SK-N-SH treated with all-trans-retinoic acid at 6 μM for 48 hours (cell line): ENCODE data around the gene SIRT7.

Source experiments
- ATAC-seq: fragments of 200-7000 bp; cut with Tn5 transposase; 3 replicates; pipeline ENCODE4 v1.9.1; 2020; ENCODE audit warnings: mild to moderate bottlenecking, moderate library complexity
- ARNTL ChIP-seq: fragments of 450-650 bp; formaldehyde crosslinking; IDR thresholded peaks from 2 replicates; pipeline ENCODE4 v1.5.0; 2020; ENCODE audit warnings: low read depth, mild to moderate bottlenecking, moderate library complexity, borderline replicate concordance
- BACH2 ChIP-seq: fragments of 250-450 bp; sonication (Bioruptor Pico); IDR thresholded peaks from 2 replicates; pipeline ENCODE4 v1.9.0; 2021; ENCODE audit warnings: mild to moderate bottlenecking, borderline replicate concordance
- CSDC2 ChIP-seq: fragments of 250-450 bp; sonication (Bioruptor Pico); IDR thresholded peaks from 2 replicates; pipeline ENCODE4 v1.5.0; 2020; ENCODE audit warnings: mild to moderate bottlenecking, moderate library complexity
- ESRRG ChIP-seq: fragments of 250-450 bp; sonication (Bioruptor Pico); IDR thresholded peaks from 2 replicates; pipeline ENCODE4 v1.6.1; 2021; ENCODE audit warnings: mild to moderate bottlenecking
- GLIS3 ChIP-seq: fragments of 250-450 bp; sonication (Bioruptor Pico); IDR thresholded peaks from 2 replicates; pipeline ENCODE4 v1.5.0; 2020; ENCODE audit warnings: mild to moderate bottlenecking, moderate library complexity
- ISL1 ChIP-seq: fragments of 250-450 bp; sonication (Bioruptor Pico); IDR thresholded peaks from 2 replicates; pipeline ENCODE4 v2.1.2; 2022; ENCODE audit warnings: mild to moderate bottlenecking, moderate library complexity
- OSR1 ChIP-seq: fragments of 250-450 bp; sonication (Bioruptor Pico); IDR thresholded peaks from 2 replicates; pipeline ENCODE4 v1.8.0; 2022; ENCODE audit warnings: moderate library complexity, mild to moderate bottlenecking, inconsistent platforms
- PPARA ChIP-seq: fragments of 250-450 bp; sonication (Bioruptor Pico); IDR thresholded peaks from 2 replicates; pipeline ENCODE4 v1.5.0; 2020; ENCODE audit warnings: mild to moderate bottlenecking, borderline replicate concordance
- RARB ChIP-seq: fragments of 250-450 bp; sonication (Bioruptor Pico); IDR thresholded peaks from 2 replicates; pipeline ENCODE4 v1.8.0; 2021; ENCODE audit warnings: mild to moderate bottlenecking, moderate library complexity
- SNAI2 ChIP-seq: fragments of 250-450 bp; sonication (Bioruptor Pico); IDR thresholded peaks from 2 replicates; pipeline ENCODE4 v1.5.0; 2020; ENCODE audit warnings: mild to moderate bottlenecking, moderate library complexity
- TOX ChIP-seq: fragments of 250-450 bp; sonication (Bioruptor Pico); IDR thresholded peaks from 2 replicates; pipeline ENCODE4 v1.8.0; 2021; ENCODE audit warnings: mild to moderate bottlenecking, moderate library complexity, borderline replicate concordance
- ZC3H10 ChIP-seq: fragments of 250-450 bp; sonication (Bioruptor Pico); IDR thresholded peaks from 2 replicates; pipeline ENCODE4 v1.5.1; 2021; ENCODE audit warnings: mild to moderate bottlenecking, moderate library complexity
- ZFP3 ChIP-seq: fragments of 250-450 bp; sonication (Bioruptor Pico); IDR thresholded peaks from 2 replicates; pipeline ENCODE4 v1.5.0; 2020; ENCODE audit warnings: mild to moderate bottlenecking, moderate library complexity
- ZFP30 ChIP-seq: fragments of 450-650 bp; formaldehyde crosslinking; IDR thresholded peaks from 2 replicates; pipeline ENCODE4 v1.5.0; 2022; ENCODE audit warnings: mild to moderate bottlenecking, moderate library complexity
- ZNF70 ChIP-seq: fragments of 450-650 bp; formaldehyde crosslinking; IDR thresholded peaks from 2 replicates; pipeline ENCODE4 v1.5.0; 2020; ENCODE audit warnings: mild to moderate bottlenecking, moderate library complexity
- ZNF8 ChIP-seq: fragments of 450-650 bp; formaldehyde crosslinking; IDR thresholded peaks from 2 replicates; pipeline ENCODE4 v1.5.0; 2020; ENCODE audit warnings: mild to moderate bottlenecking, moderate library complexity
- TF ChIP-seq, protein P1 (sequence below): fragments of 250-450 bp; sonication (Bioruptor Pico); IDR thresholded peaks from 2 replicates; pipeline ENCODE4 v1.5.1; 2021; ENCODE audit warnings: mild to moderate bottlenecking, moderate library complexity
- TF ChIP-seq, protein P2 (sequence below): fragments of 250-450 bp; sonication (Bioruptor Pico); IDR thresholded peaks from 2 replicates; pipeline ENCODE4 v1.5.0; 2020; ENCODE audit warnings: mild to moderate bottlenecking, moderate library complexity
- TF ChIP-seq, protein P3 (sequence below): fragments of 250-450 bp; sonication (Bioruptor Pico); IDR thresholded peaks from 2 replicates; pipeline ENCODE4 v1.8.0; 2021; ENCODE audit warnings: low read depth, mild to moderate bottlenecking, moderate library complexity, borderline replicate concordance
- TF ChIP-seq, protein P4 (sequence below): fragments of 250-450 bp; sonication (Bioruptor Pico); IDR thresholded peaks from 2 replicates; pipeline ENCODE4 v1.5.1; 2020; ENCODE audit warnings: low read depth, mild to moderate bottlenecking, moderate library complexity
- TF ChIP-seq, protein P5 (sequence below): fragments of 250-450 bp; sonication (Bioruptor Pico); IDR thresholded peaks from 2 replicates; pipeline ENCODE4 v1.8.0; 2020; ENCODE audit warnings: mild to moderate bottlenecking, moderate library complexity, borderline replicate concordance

The SIRT7 gene

DNA sequence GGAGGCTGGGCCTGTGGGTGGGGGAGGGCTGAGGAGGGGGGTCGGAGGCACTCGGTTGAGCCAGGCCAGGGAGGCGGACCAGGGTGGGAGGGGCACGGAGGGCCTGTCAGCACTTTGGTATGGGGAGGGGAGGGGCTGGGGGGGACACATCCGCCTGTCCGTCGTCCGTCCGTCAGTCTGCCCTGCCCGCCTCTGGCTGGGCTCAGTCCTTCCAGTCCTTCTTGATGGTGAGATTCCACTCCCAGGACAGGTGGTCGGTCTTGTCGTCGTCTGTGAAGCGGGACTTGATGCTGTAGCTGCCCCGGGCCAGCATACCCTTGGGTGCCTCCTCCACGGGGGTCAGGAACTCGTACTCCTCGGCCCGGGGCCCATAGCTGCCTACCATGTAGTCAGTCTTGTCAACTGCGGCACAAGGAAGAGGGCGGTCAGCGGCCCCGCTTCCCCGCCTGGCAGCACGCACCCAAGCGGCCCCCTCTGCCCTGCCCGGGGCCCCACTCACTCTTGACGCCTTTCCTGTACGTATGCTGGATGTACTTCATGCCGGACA is 49.2 kb downstream of the SIRT7 start:
- peak; percentile 34 for ATAC-seq
- TF ChIP-seq SNAI2: 0 out of 2 replicates have a peak, but pooled peaks have one; percentile 50
- TF ChIP-seq, protein P1, sequence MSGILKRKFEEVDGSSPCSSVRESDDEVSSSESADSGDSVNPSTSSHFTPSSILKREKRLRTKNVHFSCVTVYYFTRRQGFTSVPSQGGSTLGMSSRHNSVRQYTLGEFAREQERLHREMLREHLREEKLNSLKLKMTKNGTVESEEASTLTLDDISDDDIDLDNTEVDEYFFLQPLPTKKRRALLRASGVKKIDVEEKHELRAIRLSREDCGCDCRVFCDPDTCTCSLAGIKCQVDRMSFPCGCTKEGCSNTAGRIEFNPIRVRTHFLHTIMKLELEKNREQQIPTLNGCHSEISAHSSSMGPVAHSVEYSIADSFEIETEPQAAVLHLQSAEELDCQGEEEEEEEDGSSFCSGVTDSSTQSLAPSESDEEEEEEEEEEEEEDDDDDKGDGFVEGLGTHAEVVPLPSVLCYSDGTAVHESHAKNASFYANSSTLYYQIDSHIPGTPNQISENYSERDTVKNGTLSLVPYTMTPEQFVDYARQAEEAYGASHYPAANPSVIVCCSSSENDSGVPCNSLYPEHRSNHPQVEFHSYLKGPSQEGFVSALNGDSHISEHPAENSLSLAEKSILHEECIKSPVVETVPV (CRISPR knock-in tag): no peak
- TF ChIP-seq, all 23 proteins: peak for 1

DNA sequence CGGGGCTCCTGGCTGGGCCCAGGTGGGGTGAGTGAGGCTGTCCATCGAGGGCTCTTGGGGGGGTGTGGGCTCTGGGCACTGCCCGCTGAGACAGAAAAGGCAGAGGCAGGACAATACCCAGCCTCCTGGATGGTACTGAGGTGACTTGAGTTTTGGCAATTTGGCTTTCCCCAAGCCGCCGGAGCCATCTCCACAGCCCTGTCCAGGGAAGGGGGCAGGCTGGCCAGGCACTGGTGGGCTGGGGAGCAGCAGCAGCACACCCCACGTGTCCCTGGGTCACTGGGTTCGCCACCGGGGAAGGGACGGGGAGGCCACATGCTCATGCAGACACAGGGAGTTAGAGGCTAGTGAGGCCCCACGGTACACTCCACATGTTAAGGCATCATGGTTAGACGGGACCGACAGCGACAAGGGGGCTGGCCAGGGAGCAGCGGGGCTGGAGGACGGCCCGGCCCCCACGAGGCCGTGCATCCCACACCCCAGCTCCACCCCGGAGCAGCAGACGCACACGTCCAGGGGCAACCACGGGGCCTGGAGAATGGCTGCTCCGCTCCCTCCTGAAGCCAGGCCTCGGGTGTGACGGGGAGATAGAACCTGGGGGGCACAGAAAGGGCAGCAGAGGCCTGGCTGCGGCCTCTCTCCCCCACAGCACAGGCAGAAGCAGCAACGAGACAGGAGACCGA is 49.8 kb downstream of the SIRT7 start:
- TF ChIP-seq ESRRG (CRISPR knock-in tag) (0 out of 2 replicates have a peak, but pooled peaks have one; percentile 20), CSDC2 (CRISPR knock-in tag) (no peak), GLIS3 (CRISPR knock-in tag) (peak; percentile 91), ZFP3 (CRISPR knock-in tag) (no peak), SNAI2 (0 out of 2 replicates have a peak, but pooled peaks have one; percentile 50), PPARA (no peak), ZC3H10 (CRISPR knock-in tag) (no peak)
- TF ChIP-seq, protein P2, sequence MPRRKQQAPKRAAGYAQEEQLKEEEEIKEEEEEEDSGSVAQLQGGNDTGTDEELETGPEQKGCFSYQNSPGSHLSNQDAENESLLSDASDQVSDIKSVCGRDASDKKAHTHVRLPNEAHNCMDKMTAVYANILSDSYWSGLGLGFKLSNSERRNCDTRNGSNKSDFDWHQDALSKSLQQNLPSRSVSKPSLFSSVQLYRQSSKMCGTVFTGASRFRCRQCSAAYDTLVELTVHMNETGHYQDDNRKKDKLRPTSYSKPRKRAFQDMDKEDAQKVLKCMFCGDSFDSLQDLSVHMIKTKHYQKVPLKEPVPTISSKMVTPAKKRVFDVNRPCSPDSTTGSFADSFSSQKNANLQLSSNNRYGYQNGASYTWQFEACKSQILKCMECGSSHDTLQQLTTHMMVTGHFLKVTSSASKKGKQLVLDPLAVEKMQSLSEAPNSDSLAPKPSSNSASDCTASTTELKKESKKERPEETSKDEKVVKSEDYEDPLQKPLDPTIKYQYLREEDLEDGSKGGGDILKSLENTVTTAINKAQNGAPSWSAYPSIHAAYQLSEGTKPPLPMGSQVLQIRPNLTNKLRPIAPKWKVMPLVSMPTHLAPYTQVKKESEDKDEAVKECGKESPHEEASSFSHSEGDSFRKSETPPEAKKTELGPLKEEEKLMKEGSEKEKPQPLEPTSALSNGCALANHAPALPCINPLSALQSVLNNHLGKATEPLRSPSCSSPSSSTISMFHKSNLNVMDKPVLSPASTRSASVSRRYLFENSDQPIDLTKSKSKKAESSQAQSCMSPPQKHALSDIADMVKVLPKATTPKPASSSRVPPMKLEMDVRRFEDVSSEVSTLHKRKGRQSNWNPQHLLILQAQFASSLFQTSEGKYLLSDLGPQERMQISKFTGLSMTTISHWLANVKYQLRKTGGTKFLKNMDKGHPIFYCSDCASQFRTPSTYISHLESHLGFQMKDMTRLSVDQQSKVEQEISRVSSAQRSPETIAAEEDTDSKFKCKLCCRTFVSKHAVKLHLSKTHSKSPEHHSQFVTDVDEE (CRISPR knock-in tag): no peak
- ATAC-seq: peak; percentile 0

DNA sequence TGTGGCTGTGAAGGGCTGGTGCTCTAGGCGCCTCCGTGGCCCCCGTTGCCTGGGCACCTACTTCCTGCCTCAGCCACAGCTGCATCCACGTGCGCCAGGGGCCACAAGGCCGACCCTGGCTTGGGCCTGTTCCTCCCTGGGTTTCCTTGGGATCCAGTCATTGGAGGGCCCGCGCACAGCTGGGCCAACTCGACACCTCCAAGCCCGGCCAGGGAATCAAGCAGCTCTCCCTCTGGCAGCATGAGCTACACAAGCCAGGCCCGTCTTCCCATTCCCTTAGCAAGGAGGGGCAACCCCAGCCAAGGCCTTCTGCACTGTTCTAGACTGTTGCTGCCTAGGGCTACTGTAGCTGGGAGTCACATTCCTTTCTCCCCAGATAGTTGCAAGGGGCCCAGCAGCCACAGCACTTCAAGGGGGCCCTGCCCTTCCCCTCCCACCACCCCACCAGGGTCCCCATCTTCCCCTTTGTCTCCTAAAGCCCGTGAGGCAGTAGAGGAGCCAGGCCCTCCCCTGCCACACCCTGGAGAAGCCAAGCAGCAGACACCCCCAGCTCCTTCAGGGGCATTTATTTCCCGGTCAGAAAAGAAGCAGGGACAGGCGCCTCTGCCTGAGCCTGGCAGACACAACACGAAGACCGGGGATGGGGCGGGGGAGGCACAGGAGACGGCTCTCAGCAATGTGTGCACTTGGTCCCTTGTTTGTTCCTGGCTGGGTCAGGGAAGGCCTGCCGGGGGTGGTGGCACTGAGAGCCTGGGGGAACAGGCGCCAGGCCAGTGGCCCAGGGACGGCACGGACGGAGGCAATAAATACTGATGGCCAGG is 50.6 kb downstream of the SIRT7 start:
- peak; percentile 22 for ATAC-seq
- TF ChIP-seq, protein P1 (CRISPR knock-in tag): peak; percentile 39; the same call in 1 of the 2 replicates
- TF ChIP-seq ZFP3 (CRISPR knock-in tag) (no peak; the same call in 1 of the 2 replicates), GLIS3 (CRISPR knock-in tag) (peak; percentile 30), BACH2 (CRISPR knock-in tag) (no peak), SNAI2 (peak; percentile 18; the same call in 1 of the 2 replicates), ZNF70 (no peak), ISL1 (CRISPR knock-in tag) (no peak), OSR1 (no peak), ARNTL (CRISPR knock-in tag) (peak; percentile 56; the same call in 1 of the 2 replicates), ZNF8 (CRISPR knock-in tag) (no peak; the same call in 1 of the 2 replicates), ZC3H10 (CRISPR knock-in tag) (peak; percentile 66), ESRRG (CRISPR knock-in tag) (peak; percentile 91), TOX (peak; percentile 62), CSDC2 (CRISPR knock-in tag) (no peak; the same call in 1 of the 2 replicates), RARB (CRISPR knock-in tag) (no peak; the same call in none of the 2 replicates), ZFP30 (CRISPR knock-in tag) (no peak)
- TF ChIP-seq, protein P3, sequence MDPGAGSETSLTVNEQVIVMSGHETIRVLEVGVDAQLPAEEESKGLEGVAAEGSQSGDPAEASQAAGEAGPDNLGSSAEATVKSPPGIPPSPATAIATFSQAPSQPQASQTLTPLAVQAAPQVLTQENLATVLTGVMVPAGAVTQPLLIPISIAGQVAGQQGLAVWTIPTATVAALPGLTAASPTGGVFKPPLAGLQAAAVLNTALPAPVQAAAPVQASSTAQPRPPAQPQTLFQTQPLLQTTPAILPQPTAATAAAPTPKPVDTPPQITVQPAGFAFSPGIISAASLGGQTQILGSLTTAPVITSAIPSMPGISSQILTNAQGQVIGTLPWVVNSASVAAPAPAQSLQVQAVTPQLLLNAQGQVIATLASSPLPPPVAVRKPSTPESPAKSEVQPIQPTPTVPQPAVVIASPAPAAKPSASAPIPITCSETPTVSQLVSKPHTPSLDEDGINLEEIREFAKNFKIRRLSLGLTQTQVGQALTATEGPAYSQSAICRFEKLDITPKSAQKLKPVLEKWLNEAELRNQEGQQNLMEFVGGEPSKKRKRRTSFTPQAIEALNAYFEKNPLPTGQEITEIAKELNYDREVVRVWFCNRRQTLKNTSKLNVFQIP (CRISPR knock-in tag): peak; percentile 65
- TF ChIP-seq, protein P4, sequence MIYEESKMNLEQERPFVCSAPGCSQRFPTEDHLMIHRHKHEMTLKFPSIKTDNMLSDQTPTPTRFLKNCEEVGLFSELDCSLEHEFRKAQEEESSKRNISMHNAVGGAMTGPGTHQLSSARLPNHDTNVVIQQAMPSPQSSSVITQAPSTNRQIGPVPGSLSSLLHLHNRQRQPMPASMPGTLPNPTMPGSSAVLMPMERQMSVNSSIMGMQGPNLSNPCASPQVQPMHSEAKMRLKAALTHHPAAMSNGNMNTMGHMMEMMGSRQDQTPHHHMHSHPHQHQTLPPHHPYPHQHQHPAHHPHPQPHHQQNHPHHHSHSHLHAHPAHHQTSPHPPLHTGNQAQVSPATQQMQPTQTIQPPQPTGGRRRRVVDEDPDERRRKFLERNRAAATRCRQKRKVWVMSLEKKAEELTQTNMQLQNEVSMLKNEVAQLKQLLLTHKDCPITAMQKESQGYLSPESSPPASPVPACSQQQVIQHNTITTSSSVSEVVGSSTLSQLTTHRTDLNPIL: no peak; the same call in 1 of the 2 replicates
- TF ChIP-seq, protein P5, sequence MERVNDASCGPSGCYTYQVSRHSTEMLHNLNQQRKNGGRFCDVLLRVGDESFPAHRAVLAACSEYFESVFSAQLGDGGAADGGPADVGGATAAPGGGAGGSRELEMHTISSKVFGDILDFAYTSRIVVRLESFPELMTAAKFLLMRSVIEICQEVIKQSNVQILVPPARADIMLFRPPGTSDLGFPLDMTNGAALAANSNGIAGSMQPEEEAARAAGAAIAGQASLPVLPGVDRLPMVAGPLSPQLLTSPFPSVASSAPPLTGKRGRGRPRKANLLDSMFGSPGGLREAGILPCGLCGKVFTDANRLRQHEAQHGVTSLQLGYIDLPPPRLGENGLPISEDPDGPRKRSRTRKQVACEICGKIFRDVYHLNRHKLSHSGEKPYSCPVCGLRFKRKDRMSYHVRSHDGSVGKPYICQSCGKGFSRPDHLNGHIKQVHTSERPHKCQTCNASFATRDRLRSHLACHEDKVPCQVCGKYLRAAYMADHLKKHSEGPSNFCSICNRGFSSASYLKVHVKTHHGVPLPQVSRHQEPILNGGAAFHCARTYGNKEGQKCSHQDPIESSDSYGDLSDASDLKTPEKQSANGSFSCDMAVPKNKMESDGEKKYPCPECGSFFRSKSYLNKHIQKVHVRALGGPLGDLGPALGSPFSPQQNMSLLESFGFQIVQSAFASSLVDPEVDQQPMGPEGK: no peak
- TF ChIP-seq, protein P2 (CRISPR knock-in tag): no peak
